Suppressor macrophage (primary cell): ENCODE results near the gene CASD1.

ENCODE experiments used
- DNase-seq, 4 experiments: peaks; one replicate each; pipeline ENCODE4 v3.0.0-alpha.2; 2020 to 2022
- total RNA-seq, 17 experiments: gene quantifications; one replicate each; lab custom pipeline; 2026; ENCODE audit warnings: mixed read lengths in 6 of 17, inconsistent platforms in 3 of 17; lab: John Stamatoyannopoulos, UW

The CASD1 gene
- total RNA-seq, result 2.6 to 44.1 (median 21.6) reads per million in 17 experiments

GRCh38 chr7:94509264-94509886, at the start of gene CASD1:
TSS of gene CASD1 (plus strand) at chr7:94509809. CDS start at chr7:94510085, 276 bp downstream.
- DNase-seq, result peak; percentile 35 to 71 (median 58)

- no peak for DNase-seq
Measured at GRCh38 chr7:94466516-94466915, 43.1 kb upstream of the CASD1 start.

GRCh38 chr7:94471604-94472003, 38.0 kb upstream of the CASD1 start:
- DNase-seq, result no peak

- DNase-seq, result no peak
Measured at GRCh38 chr7:94472608-94473007, 37.0 kb upstream of the CASD1 start.

GRCh38 chr7:94476251-94476840, 33.3 kb upstream of the CASD1 start:
- DNase-seq, result no peak

GRCh38 chr7:94477878-94478277, 31.7 kb upstream of the CASD1 start:
- no peak for DNase-seq

- DNase-seq, result no peak
Measured at GRCh38 chr7:94478648-94479214, 30.9 kb upstream of the CASD1 start.

- no peak for DNase-seq
Measured at GRCh38 chr7:94481279-94481678, 28.3 kb upstream of the CASD1 start.

GRCh38 chr7:94482796-94483195, 26.8 kb upstream of the CASD1 start:
- no peak for DNase-seq

- DNase-seq, result no peak
Measured at GRCh38 chr7:94483843-94484242, 25.8 kb upstream of the CASD1 start.

GRCh38 chr7:94486216-94486615, 23.4 kb upstream of the CASD1 start:
- no peak for DNase-seq

- no peak for DNase-seq
Measured at GRCh38 chr7:94491410-94491809, 18.2 kb upstream of the CASD1 start.

GRCh38 chr7:94492601-94493000, 17.0 kb upstream of the CASD1 start:
- DNase-seq, result no peak

GRCh38 chr7:94497874-94498670, 11.5 kb upstream of the CASD1 start:
- DNase-seq, result no peak

GRCh38 chr7:94498918-94499317, 10.7 kb upstream of the CASD1 start:
- no peak for DNase-seq

- DNase-seq, result no peak
Measured at GRCh38 chr7:94507462-94507861, 2.1 kb upstream of the CASD1 start.

GRCh38 chr7:94507962-94508361, 1.6 kb upstream of the CASD1 start:
- DNase-seq, result no peak

- peak; percentile 59 to 79 (median 70) for DNase-seq
Measured at GRCh38 chr7:94509887-94510581, 425 bp downstream of the CASD1 start.

- DNase-seq, result peak; percentile 25 to 48 (median 32)
Measured at GRCh38 chr7:94510582-94511496, 1.2 kb downstream of the CASD1 start.

GRCh38 chr7:94511718-94512117, 2.1 kb downstream of the CASD1 start:
- DNase-seq, result no peak

GRCh38 chr7:94512735-94513564, 3.3 kb downstream of the CASD1 start:
- DNase-seq, result no peak
